ENCODE measurements around the gene USP22.

DNA sequence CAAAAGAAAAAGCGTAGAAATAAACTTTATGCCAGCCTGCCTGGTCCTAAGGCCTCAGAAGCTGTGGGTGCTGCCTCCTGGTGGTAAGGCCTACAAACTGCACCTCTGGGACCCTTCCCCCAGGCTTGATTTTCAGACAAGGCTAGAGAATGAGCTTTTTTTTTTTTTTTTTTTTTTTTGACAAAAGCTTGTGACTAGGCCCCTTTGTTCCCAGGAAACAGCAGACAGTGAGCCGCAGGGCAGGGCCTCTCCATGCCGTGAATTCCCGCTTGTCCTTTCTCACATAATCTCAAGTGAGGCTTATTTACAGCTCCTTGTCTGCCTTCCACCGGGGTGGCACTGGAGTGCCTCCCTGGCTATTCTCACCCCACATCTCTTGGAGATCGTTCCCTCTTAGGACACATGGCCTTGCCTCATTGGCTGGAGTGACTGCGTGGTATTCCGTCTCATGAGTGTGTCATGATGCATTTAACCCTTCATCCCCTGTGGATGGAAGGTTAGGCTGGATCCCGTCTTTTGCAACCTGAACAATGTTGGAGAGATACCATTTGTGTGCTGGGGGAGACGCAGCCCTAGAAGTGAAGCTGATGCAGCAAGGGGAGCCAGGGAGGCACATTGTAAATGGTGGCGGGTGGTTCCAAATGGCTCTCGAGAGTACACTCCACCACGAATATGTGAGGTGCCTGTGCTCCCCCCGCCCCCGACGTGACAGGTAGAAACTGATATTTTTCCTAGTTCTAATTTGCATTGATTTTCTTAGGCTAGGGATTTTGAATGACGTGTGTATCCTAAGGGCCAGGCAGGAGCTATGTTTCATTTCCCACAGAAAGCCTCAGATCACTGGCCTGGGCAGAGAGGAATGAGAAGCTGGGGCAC lies 49.6 kb downstream of the USP22 start:
- TF ChIP-seq POLR2A (IDR thresholded peaks at IDR 0.05; ENCODE audit: low read depth, low read length) (0 out of 2 replicates have a peak, but pooled peaks have one; percentile 19), CEBPB (IDR thresholded peaks at IDR 0.05; ENCODE audit: low read depth, low read length) (no peak), SMC3 (IDR thresholded peaks at IDR 0.05; ENCODE audit: low read depth, low read length) (peak; percentile 94), RFX5 (IDR thresholded peaks at IDR 0.05; ENCODE audit: low read depth, low read length) (no peak), MAFK (IDR thresholded peaks at IDR 0.05; ENCODE audit: low read depth, low read length) (no peak), RAD21 (IDR thresholded peaks at IDR 0.05; ENCODE audit: low read length) (peak; percentile 87), MXI1 (IDR thresholded peaks at IDR 0.05; ENCODE audit: borderline replicate concordance, low read depth, low read length) (no peak), BHLHE40 (IDR thresholded peaks at IDR 0.05; ENCODE audit: low read depth, low read length) (no peak), FOS (IDR thresholded peaks at IDR 0.05; ENCODE audit: low read depth, low read length) (no peak), RCOR1 (IDR thresholded peaks at IDR 0.05; ENCODE audit: insufficient replicate concordance, low read length) (no peak), MAZ (IDR thresholded peaks at IDR 0.05; ENCODE audit: borderline replicate concordance, low read depth, low read length) (no peak)
- TF ChIP-seq, protein P1, sequence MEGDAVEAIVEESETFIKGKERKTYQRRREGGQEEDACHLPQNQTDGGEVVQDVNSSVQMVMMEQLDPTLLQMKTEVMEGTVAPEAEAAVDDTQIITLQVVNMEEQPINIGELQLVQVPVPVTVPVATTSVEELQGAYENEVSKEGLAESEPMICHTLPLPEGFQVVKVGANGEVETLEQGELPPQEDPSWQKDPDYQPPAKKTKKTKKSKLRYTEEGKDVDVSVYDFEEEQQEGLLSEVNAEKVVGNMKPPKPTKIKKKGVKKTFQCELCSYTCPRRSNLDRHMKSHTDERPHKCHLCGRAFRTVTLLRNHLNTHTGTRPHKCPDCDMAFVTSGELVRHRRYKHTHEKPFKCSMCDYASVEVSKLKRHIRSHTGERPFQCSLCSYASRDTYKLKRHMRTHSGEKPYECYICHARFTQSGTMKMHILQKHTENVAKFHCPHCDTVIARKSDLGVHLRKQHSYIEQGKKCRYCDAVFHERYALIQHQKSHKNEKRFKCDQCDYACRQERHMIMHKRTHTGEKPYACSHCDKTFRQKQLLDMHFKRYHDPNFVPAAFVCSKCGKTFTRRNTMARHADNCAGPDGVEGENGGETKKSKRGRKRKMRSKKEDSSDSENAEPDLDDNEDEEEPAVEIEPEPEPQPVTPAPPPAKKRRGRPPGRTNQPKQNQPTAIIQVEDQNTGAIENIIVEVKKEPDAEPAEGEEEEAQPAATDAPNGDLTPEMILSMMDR (conservative IDR thresholded peaks at IDR 0.05; ENCODE audit: low read depth, low read length): peak; percentile 93
